Spinal cord (tissue), 10 donors: Measurements from ENCODE around the gene PSMC5. TPM values are rescaled to one million over a fixed set of nuclear protein-coding genes. Genes with fewer than 3 reads are reported as not detected.
"Not testable (repeated sequence)": the region's sequence is repeated elsewhere in the genome, so short reads cannot be mapped to it uniquely, and the experiment has no call there.

Experiments used
- DNase-seq, 6 donors: peaks; one replicate each; pipeline versions ENCODE4 v3.0.0 to v3.0.0-alpha.2; 2013 to 2015; ENCODE audit warnings: low spot score in 6 of 6, low read depth in 4 of 6
- H3K27ac ChIP-seq: one replicate; pipeline ENCODE4 v1.5.1; 2013; ENCODE audit warnings: low read depth, low read length, control low read depth
- H3K27me3 ChIP-seq: one replicate; pipeline ENCODE4 v1.6.1; 2013; ENCODE audit warnings: low read length; ENCODE audit not compliant: control insufficient read depth, insufficient read depth
- H3K36me3 ChIP-seq: one replicate; pipeline ENCODE4 v1.6.1; 2013; ENCODE audit warnings: low read length; ENCODE audit not compliant: control insufficient read depth, insufficient read depth
- H3K4me1 ChIP-seq: one replicate; pipeline ENCODE4 v1.6.1; 2013; ENCODE audit warnings: low read length; ENCODE audit not compliant: control insufficient read depth, insufficient read depth
- H3K4me3 ChIP-seq: one replicate; pipeline ENCODE4 v1.5.1; 2013; ENCODE audit warnings: low read depth, low read length, control low read depth
- H3K9me3 ChIP-seq: one replicate; pipeline ENCODE4 v1.6.1; 2013; ENCODE audit warnings: low read length; ENCODE audit not compliant: control insufficient read depth, insufficient read depth
- WGBS: methylation state at CpG from one replicate; pipeline ENCODE4 v1.1.5; 2013; ENCODE audit warnings: missing lambda C conversion rate; ENCODE audit not compliant: insufficient coverage; 5-methylcytosine and 5-hydroxymethylcytosine counted together
- polyA plus RNA-seq, 2 donors: library from polyadenylated mRNA; unstranded; fragments of 120-200 nt; gene quantifications; one replicate each; pipeline ENCODE4 v1.2.1, GENCODE V29; 2013; ENCODE audit not compliant: insufficient read length in 2 of 2
- total RNA-seq, 2 donors: library from RNA; depleted of rRNA in 1 of 2; stranded (reverse); fragments of 120-200 nt in 1 of 2; fragments of >200 nt in 1 of 2; gene quantifications; one replicate each; pipeline versions ENCODE4 v1.2.3 to v1.2.4, GENCODE V29; 2013 to 2014
- donor health status: healthy.

Gene PSMC5
- total and polyA plus RNA-seq, 4 donors = 37.4 to 193 (median 118) TPM

DNA sequence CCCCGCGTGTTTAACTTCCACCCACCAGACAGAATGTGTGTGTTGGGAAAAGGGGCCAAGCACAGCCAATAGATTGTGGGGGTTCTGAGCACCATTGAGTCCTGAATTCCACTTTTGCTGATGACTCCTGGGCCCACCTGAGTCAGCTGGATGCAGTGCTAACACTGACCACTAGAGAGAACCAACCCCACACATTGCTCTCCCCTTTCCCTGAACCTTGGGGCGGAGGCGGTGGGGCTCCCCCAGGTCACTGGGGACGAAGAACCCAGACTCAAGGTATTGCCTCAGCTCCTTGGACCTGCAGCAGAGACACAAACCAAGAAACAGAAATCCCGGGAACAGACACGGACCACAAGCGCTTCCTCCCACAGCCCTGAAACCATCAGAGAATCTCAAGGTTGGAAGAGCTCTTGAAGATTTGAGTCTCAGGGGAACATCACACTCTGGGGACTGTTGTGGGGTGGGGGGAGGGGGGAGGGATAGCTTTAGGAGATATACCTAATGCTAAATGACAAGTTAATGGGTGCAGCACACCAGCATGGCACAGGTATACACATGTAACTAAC lies 46.9 kb downstream of the PSMC5 start:
- DNase-seq, H3K27ac ChIP-seq, H3K36me3 ChIP-seq, H3K27me3 ChIP-seq, H3K4me3 ChIP-seq, H3K4me1 ChIP-seq, H3K9me3 ChIP-seq: not testable (repeated sequence)
- 85% methylated on average over 2 of the region's 8 CpGs for WGBS

DNA sequence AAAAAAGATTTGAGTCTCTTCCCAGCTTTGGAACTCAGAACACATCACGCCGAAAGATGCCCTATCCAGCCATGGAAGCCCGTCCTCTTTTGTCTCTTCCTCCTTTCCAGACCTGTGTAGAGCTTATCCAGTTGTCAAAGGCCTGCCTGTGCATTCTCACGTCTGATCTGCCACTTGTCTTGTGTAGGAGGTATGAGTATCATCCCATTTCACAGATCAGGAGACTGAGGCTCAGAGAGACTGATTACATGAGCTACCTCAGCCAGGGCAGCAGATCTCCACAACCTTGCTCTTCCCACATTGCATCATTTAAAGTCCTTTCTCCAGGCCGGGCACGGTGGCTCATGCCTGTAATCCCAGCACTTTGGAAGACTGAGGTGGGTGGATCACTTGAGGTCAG lies 47.5 kb downstream of the PSMC5 start:
- H3K27me3 ChIP-seq, H3K9me3 ChIP-seq, H3K4me3 ChIP-seq, H3K36me3 ChIP-seq, DNase-seq, H3K27ac ChIP-seq, H3K4me1 ChIP-seq: not testable (repeated sequence)
- 86% methylated on average over 2 of the region's 6 CpGs for WGBS

DNA sequence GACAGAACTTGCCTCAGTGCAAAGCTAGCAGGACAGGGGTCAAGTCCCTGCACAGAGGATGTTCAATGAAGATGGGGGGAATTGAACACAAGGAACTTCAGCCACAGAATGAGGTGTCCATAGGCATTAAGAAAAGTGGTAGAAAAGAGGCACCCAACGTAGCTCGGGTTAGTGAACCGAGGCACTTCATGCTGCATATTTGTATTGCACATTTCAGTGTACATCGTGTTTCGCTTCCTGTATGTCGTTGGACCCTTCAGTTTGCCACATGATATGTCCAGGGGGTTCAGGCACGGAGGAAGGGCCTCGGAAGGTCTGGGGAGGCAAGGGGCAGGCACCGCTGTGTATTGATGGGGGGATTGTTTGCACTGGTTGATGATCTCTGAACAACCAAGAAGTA lies 51.2 kb downstream of the PSMC5 start:
- 96% methylated on average over 6 of the region's 9 CpGs for WGBS
- H3K27me3 ChIP-seq, H3K9me3 ChIP-seq: not testable (repeated sequence)

DNA sequence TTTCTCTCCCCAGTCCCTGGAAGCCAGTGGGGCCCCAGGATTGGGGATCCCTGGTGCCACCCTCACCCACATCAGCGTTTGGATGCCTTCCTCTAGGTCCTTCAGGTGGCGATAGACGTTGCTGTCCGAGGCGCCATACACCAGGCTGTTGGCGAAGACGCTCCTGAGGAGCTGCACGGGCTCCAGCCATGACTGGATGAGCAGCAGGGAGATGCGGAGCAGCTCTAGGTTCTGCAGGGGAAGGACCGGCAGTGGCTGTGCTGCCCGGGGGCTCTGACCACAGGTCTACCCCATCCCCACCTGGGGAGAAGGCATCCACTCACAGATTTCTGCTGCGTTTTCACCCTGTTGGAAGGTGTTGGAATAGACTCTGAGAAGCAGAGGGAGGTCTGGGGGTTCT lies 53.5 kb downstream of the PSMC5 start:
- WGBS = 92% methylated on average over 11 of the region's 12 CpGs
- Histone ChIP-seq H3K9me3 (no peaks in the 10 kb centered on the region), H3K4me1 (no peaks in the 10 kb centered on the region), H3K36me3 (no peaks in the 10 kb centered on the region), H3K27me3 (no peaks in the 10 kb centered on the region), H3K27ac (no peak overlapping the region), H3K4me3 (no peak overlapping the region)
- no peak for DNase-seq

More for the DNA sequence above, 51.2 kb downstream of the PSMC5 start:
- not testable (repeated sequence) for DNase-seq, H3K27ac ChIP-seq, H3K4me3 ChIP-seq, H3K4me1 ChIP-seq, H3K36me3 ChIP-seq

DNA sequence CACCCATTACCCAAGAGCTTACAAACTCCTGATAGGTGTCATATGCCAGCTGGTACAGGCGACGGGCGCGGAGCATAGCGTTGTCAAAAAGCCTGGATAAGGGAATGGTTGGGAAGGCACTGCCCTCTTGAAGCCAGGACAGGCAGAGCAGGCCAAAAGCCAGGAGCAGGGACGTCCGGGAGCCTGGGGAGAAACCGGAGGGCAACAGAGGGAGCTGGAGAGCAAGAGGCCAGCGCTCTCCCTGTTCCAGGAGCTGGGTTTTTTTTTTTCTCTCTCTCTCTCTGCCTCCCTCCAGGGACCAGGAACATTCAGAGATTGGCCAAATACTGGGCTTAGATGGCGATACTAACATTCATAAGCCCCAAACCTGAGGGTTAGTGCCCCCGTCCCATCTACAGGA lies 54.1 kb downstream of the PSMC5 start:
- H3K4me3 ChIP-seq, DNase-seq, H3K36me3 ChIP-seq, H3K9me3 ChIP-seq, H3K4me1 ChIP-seq, H3K27ac ChIP-seq, H3K27me3 ChIP-seq: not testable (repeated sequence)
- WGBS = 38% methylated on average over 9 of the region's 11 CpGs

Other genes with a start within 250 kb of the PSMC5 start
- gene TACO1, start 226.5 kb upstream of the PSMC5 start, total RNA-seq = 10 to 100 TPM; 10.3 to 11.4 TPM
- gene TACO1, start 226.5 kb upstream of the PSMC5 start, polyA plus RNA-seq = 10 to 100 TPM; 21.0 to 21.1 TPM
- gene MAP3K3, start 205.0 kb upstream of the PSMC5 start, total RNA-seq = 10 to 100 TPM; 26.9 to 42.6 TPM
- 10 to 100 TPM; 21.9 to 33.1 TPM for gene MAP3K3, start 205.0 kb upstream of the PSMC5 start, polyA plus RNA-seq
- gene LIMD2, start 127.3 kb upstream of the PSMC5 start, total RNA-seq = 10 to 100 TPM in 1 of 2 donors, 1 to 10 TPM in 1; 8.8 to 31.7 TPM
- gene LIMD2, start 127.3 kb upstream of the PSMC5 start, polyA plus RNA-seq = 10 to 100 TPM; 48.6 to 50.8 TPM
- gene STRADA, start 85.6 kb upstream of the PSMC5 start, total RNA-seq = 10 to 100 TPM; 39.9 to 40.2 TPM
- gene STRADA, start 85.6 kb upstream of the PSMC5 start, polyA plus RNA-seq = 100 to 1,000 TPM in 1 of 2 donors, 10 to 100 TPM in 1; 73.2 to 108 TPM
- gene CCDC47, start 53.8 kb upstream of the PSMC5 start, total RNA-seq = 10 to 100 TPM; 74.9 to 75.6 TPM
- gene CCDC47, start 53.8 kb upstream of the PSMC5 start, polyA plus RNA-seq = 10 to 100 TPM; 68.9 to 85.7 TPM
- 100 to 1,000 TPM in 1 of 2 donors, 10 to 100 TPM in 1; 90.1 to 101 TPM for gene DDX42, start 53.3 kb upstream of the PSMC5 start, total RNA-seq
- 100 to 1,000 TPM; 113 to 114 TPM for gene DDX42, start 53.3 kb upstream of the PSMC5 start, polyA plus RNA-seq
- 10 to 100 TPM; 26.1 to 42.2 TPM for gene FTSJ3, start 232 bp downstream of the PSMC5 start, total RNA-seq
- gene FTSJ3, start 232 bp downstream of the PSMC5 start, polyA plus RNA-seq = 10 to 100 TPM; 37.5 to 49.8 TPM
- gene SMARCD2, start 15.3 kb downstream of the PSMC5 start, total RNA-seq = 10 to 100 TPM; 28.1 to 52.3 TPM
- 10 to 100 TPM; 24.4 to 36.6 TPM for gene SMARCD2, start 15.3 kb downstream of the PSMC5 start, polyA plus RNA-seq
- gene CSH2, start 46.2 kb downstream of the PSMC5 start, total RNA-seq = 1 to 10 TPM in 1 of 2 donors, not detected in 1; 7.2 TPM
- 1 to 10 TPM in 1 of 2 donors, under 1 TPM in 1; 0.47 to 5.5 TPM for gene CSH2, start 46.2 kb downstream of the PSMC5 start, polyA plus RNA-seq
- gene GH2, start 54.5 kb downstream of the PSMC5 start, total RNA-seq = under 1 TPM in 1 of 2 donors, not detected in 1; 0.44 TPM
- not detected for gene GH2, start 54.5 kb downstream of the PSMC5 start, polyA plus RNA-seq
- 10 to 100 TPM in 1 of 2 donors, not detected in 1; 18.1 TPM for gene CSH1, start 69.1 kb downstream of the PSMC5 start, total RNA-seq
- 1 to 10 TPM; 1.3 to 5.2 TPM for gene CSH1, start 69.1 kb downstream of the PSMC5 start, polyA plus RNA-seq
- 1 to 10 TPM in 1 of 2 donors, not detected in 1; 1.0 TPM for gene CSHL1, start 83.8 kb downstream of the PSMC5 start, total RNA-seq
- gene CSHL1, start 83.8 kb downstream of the PSMC5 start, polyA plus RNA-seq = not detected
- gene GH1, start 91.4 kb downstream of the PSMC5 start, total RNA-seq = 1 to 10 TPM in 1 of 2 donors, not detected in 1; 5.5 TPM
- not detected for gene GH1, start 91.4 kb downstream of the PSMC5 start, polyA plus RNA-seq
- gene CD79B, start 104.9 kb downstream of the PSMC5 start, total RNA-seq = 1 to 10 TPM; 1.1 to 1.2 TPM
- under 1 TPM; 0.36 TPM for gene CD79B, start 104.9 kb downstream of the PSMC5 start, polyA plus RNA-seq
- under 1 TPM; 0.20 to 0.28 TPM for gene SCN4A, start 145.5 kb downstream of the PSMC5 start, total RNA-seq
- gene SCN4A, start 145.5 kb downstream of the PSMC5 start, polyA plus RNA-seq = under 1 TPM; 0.14 to 0.17 TPM
- 10 to 100 TPM in 1 of 2 donors, 1 to 10 TPM in 1; 2.8 to 13.4 TPM for gene PRR29, start 170.9 kb downstream of the PSMC5 start, total RNA-seq
- gene PRR29, start 170.9 kb downstream of the PSMC5 start, polyA plus RNA-seq = 10 to 100 TPM; 12.3 to 17.7 TPM
- 10 to 100 TPM; 10.1 to 37.0 TPM for gene ICAM2, start 193.2 kb downstream of the PSMC5 start, total RNA-seq
- gene ICAM2, start 193.2 kb downstream of the PSMC5 start, polyA plus RNA-seq = 10 to 100 TPM; 15.6 to 21.0 TPM